Activated CD4-positive, alpha-beta T cell treated with anti-CD3 and anti-CD28 coated beads, Interleukin-2, amount 50 U/mL, for 1 hour (primary cell): ENCODE data around the gene PCSK2.

Experiments used
- DNase-seq: peaks from one replicate; pipeline ENCODE4 v3.0.0-alpha.2; 2020

Gene PCSK2

DNA sequence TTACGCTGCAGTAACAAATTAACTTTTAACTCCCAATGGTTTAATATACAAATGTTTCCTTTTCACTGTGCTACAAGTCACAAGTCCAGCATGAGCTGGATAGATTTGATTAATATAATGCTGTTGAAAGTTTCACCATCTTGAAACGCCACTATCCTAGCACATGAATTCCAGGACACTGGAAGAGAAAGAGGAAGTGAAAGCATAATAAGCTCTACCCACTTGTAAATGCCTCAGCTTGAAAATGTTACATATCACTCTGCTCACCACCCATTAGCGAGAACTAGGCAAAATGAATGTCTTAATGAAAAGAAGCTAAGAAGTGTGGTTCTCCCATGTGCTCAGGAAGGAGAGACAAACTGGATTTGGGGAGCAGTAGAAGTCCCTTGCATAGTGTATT is 46.9 kb downstream of the PCSK2 start:
- DNase-seq, result no peak

DNA sequence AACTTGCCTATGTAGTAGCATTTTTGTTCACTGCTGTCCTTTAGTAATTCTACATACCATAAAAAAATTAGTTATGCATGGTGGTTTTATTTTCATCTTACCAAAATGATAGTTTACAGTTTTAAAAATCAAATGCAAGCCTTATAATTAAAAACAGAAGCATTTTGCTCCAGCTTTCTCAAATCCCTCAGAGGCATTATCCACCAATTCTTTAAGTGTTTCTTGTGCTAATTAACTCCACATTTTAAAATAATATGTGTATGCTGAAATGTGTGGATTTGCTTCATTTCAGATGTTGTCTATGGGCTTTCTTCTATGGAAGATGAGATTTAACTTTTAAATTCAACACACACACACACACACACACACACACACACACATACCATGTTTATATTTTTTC is 49.3 kb downstream of the PCSK2 start:
- DNase-seq, result no peak

DNA sequence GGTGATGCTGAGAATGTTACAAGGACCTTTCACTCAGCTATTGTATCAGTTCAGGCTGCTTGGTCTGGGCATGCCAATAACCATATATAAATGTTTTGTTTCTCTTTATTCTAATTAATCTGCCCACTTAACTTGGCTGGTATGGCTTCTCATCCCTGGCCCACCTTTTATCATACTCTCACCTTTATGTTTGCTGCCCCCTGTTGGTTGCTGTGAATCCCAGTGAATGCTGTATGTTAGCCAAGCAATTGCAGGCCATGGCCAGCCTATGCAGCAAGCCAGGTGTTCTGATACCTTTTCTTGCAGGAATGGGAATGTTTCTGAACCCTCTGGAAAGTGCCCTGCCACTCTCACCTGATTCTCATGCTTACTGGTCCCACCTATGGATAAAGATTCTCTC is 54.6 kb downstream of the PCSK2 start:
- DNase-seq, result no peak

DNA sequence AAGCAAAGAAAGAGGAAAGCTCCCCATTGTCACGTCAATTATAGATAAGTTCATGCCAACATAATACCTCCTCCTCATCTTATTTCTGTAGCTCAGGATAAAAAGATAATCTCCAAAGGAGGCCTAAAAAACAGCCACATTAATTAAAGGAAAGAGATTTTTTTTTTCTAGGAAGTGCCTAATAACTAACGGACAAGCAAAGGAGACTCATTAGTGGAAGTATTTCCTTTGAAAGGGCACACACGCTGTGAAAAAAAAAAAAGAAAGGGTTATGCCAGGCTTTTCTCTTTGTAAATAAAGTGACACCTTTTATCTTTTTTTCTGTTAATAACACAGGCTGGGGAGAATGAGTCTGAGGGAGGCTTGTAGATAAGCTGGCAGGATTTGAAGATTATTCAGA is 55.7 kb downstream of the PCSK2 start:
- DNase-seq, result no peak

DNA sequence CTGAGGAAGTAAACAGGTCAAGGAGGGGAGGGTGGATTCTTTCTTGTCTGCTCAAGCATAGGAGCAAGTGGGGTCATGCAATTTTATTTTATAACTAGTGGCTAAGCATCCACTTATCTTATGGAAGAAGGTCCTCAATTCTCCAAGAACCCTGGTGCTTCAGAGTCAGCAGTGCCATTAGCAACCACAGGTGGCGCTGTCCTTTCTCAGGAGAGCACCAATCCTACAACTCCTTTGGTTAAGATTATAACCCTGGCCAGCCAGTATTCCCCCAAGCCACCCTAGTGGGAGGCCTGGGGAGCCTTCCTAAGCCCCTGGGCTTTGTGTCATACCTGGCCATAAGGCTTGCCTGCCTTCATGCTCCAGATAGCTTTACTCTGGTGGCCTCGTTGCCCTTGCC is 60.7 kb downstream of the PCSK2 start:
- no peak for DNase-seq

DNA sequence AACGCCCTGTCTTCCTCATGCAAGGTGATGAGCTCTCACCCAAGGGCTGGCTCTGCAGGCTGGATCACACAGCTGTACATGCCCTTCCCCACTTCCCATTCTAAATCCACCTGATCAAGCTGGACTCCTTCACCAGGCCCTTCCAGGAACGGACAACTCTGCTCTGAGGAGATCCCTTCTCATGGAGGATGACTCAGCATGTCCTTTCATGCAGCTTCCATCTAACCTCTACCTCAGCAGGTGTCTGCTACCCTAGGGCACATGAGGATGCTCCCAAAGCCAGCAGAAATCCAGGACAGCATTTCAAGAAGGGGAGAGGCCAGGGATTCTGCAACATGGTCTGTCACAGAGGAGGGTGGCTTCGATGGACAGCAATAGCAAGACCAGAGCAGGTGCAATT is 61.2 kb downstream of the PCSK2 start:
- no peak for DNase-seq

DNA sequence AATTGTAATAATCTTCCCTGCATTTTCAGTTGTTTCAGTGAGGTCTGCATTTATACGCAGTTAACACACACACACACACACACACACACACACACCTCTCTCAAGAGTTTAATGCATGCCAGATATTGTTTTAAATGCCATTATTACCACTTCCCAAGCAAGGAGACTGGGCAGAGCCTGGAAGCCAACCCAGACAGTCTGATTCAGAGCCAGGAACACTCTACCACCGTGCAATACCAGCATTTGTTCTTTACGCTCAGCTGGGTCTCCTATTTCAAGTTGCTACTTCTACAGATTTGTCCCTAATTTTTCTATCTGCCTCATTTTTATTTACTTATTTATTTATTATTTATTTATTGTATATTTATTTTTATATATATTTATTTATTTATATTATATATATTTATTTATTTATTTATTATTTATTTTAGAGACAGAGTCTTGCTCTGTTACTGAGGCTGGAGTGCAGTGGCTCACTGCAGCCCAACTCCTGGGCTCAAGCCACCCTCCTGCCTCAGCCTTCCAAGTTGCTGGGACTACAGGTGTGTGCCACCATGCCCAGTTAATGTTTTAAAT is 68.4 kb downstream of the PCSK2 start:
- DNase-seq, result no peak

DNA sequence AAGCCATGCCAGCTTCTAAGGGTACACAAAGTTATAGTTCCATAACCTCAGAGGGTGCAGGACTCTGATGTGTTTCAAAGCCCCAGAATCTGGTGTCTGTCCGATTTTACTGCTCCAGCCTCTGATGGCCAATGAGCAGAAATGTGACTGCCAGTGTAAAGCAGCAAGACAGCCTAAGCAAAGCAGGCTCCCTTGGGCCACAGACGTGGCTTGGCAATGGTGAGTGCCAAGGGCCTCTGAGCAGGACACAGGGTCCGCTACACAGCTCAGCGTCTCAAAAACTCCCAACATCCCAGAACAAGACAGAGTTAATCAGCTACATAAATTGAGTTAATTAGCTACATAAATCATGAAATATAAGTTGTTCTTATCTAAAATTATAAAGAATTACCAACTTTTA is 69.2 kb downstream of the PCSK2 start:
- DNase-seq, result no peak

DNA sequence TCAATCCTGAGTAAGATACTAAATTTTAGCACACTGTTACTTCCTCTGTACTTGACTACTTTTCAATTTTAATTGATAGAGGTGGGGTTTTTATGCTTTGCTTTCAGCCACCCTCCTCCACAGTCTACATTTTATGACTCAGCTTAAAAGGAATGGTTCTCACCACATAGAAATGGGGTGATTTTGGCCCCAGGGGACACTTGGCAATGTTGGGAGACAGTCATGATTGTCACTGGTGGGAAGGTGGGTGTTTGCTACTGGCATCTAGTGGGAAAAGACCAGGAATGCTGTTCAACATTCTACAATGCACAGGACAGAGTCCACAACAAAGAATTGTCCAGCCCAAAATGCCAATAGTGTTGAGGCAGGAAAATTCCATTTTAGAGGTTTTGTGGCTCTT is 71.3 kb downstream of the PCSK2 start:
- no peak for DNase-seq

DNA sequence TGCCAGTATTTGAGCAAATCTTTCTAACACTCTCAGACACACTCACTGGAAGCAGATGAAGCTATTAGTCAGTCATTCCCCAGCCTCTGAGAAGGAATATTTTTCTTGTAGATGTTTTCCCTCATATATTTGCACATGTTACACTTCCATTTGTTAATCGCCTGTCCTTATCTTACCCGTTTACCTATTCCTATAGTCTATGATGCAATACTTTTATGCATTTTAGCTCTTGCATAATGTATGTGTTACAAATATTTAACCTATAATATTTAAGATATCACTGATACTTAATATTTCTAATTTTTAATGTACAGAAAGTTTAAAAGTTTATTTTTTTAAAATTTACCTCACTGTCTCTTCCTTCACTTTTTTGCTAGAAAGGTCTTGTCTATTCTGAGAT is 71.9 kb downstream of the PCSK2 start:
- DNase-seq, result no peak

DNA sequence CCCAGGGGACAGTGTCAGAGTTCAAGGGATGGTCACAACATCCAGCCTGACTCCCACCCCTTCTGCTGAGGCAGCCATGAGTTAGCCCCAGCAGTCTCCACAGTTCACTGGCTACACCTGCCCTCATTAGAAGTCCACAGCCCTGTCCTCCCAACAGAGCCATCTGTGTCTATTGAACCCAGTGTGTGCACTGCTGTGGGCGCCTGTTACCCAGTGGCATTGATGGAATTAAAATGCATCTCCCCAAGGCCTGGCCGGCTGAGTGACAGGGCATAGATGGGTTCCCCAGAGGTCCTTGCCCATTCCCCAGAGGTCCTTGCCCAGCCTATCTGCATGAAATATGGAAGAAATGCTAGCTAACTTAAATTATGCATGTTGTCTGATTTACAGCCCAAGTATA is 73.3 kb downstream of the PCSK2 start:
- no peak for DNase-seq

DNA sequence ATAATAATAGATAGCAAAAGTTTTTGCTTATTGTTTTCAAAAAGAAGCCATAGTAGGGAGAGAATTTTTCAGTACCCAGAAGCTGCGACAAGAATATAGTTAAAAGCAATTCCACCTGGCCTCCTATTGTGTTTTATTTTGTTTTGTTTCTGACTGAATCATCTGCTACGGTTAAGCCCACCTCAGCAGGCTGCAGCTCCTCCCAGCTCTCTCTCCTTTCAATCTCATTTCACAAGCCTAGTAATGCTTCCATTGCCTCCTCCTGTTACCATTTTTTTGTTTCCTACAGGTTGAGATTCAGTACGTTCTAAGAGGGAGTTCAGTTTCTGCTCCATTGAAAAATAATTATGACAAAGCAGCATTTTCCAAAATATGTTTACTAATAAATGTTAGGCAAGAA is 77.9 kb downstream of the PCSK2 start:
- DNase-seq, result no peak

DNA sequence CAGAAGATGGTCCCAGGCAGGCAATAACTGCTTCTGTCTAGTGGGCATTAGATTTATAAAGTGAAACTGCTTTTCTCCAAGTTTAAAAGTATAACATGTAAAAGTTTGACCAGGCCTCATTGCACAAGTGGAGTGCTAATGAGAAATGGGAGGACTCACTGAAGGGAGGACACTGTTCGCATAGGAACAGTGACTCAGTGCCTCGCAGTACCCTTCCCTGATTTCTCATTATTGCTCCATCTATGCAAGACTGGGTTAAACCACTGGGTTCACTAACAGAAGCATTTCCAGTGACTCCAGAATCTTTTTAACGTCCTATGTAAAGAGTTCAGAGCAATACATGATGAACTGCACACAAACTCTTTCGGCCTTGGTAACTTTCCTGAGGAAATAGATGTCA is 79.6 kb downstream of the PCSK2 start:
- no peak for DNase-seq

DNA sequence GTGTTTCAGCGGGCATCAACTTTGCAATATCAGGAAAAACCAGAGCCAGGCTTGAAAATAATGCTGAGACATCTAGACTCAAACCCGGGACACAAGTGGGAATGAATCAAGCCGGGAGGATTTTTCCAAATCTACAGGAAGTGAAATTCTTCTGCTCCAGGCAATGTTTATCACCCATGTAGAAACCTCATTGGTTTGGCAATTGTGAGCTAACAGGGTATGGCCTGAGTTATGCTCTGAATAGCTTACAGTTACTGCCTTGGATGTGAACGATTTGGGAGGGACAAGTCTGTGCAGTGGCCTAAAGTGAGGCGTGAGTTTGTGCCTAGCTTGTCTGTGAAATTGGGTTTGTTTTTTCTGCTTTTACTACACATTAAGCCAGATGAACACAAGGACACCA is 87.4 kb downstream of the PCSK2 start:
- DNase-seq, result no peak

DNA sequence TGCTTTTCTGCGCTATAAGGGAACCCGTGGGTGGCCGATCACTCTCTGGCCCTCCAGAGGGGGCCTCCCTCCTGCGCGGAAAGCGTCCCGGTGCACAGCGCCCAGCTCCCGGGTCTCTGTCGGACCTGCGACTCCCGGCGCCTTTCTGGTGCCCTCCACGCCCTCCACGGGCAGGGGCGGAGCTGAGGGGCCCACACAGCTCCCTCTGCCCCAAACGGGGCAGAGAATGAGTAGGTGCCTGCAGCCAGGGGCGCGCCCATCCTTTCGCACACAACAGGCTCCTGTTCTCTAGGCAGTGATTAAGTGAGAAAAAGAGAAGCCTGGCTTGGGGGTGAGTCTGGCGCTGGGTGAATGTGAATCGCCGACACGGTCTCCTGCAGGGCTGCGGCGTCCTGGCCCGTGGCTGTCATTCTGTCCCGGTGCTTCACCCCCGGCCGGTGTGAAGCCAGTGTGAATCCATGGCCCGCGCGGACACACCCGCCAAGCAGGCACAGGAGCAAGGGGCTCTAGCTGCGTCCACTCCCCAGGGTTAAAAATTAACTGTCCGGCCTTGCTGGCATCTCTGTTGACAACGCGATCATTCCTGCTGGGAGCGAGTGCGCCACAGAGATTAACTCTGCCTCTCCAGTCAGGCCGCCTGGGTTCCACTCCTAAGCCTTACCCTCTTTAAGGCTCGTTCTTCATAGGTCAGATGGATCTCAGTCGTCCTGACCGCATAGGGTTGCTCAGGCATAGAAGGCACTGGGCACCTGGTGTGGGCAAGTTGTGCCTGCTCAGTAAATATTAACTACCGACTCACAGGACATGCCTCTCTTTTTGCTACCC is 88.8 kb downstream of the PCSK2 start:
- DNase-seq, result no peak

DNA sequence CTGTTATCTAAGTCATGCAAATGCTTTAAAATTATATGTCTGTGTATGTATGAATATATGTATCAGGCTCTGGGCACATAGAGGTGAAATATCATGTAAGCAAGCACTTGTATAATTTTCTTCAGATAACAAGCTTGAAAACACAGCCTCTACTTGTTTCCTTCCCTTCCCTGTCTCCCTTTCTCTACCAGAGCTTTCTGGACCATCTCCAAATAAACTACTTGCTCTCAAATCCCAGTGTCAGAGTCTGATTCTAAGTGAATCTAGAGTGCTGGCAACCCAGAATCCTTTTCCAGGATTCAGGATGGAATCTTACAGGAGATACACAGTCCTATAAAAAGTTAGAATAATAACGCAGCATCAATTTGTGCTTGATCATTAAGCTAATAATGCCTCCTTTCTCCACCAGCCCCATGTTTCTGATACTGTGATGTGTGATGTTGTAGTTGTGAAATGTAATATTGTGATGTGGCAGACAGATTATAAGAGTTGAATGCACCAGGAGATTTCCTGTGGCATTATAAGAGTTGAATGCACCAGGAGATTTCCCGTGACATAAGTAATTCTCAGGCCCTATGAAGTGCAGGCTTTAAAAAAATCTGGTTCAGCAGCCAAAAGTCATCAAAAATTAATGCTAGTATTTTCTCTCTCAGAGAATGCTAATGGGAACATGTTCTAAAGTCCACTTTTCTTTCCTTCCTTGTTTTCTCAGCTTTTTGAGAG is 89.6 kb downstream of the PCSK2 start:
- no peak for DNase-seq

DNA sequence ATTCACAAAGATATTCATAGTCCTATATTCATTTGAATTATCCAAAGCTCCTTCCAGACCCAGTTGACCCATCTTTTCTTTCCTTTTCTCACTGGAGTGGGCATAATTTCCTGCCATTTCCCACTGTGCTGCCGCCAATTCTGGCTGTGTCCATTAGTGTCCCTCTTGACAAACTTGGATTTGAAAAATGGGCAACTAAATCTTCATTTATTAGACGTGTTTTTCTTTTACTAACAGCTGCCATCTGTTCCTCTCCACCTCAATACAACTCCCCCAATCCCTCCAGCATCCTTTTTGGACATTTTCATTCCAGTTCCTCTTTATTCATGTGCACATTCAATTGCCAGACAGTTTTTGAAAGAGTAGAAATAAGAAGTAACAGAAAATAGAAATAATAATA is 90.5 kb downstream of the PCSK2 start:
- no peak for DNase-seq

DNA sequence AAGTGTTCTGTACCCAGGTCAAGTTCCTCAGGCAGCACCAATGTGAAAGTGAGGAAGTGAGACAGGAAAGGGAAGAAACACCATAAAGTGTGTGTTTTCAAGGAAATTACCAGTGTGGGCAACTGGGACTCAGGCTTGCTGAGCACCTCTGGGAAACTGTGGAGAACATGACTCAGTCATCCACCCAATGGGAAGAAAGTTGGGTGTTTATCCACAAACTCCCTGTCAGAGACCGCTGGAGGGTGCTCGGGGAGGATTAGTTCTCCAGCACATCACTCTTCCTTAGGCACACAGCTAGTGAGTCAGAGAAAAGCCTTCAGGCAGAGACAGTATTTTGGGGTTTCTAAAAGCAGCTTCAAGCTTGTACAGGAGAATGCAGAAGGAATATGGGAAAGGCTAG is 93.6 kb downstream of the PCSK2 start:
- no peak for DNase-seq

DNA sequence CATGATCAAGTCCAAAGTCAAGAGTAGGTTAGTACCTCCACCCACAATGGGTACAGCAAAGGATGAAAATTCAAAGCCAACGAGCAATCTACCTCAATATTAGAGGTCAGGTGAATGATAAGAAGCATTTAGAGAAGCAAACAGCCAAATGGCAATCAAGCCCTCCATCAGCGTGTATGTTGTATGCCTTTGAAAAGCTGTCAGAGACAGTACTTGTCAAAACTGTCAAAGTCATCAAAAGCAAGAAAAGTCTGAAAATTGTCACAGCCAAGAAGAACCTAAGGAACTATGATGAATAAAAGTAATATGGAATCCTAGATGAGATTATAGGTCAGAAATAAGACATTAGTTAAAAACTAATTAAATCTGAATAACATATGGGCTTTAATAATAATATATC is 99.3 kb downstream of the PCSK2 start:
- DNase-seq, result no peak

DNA sequence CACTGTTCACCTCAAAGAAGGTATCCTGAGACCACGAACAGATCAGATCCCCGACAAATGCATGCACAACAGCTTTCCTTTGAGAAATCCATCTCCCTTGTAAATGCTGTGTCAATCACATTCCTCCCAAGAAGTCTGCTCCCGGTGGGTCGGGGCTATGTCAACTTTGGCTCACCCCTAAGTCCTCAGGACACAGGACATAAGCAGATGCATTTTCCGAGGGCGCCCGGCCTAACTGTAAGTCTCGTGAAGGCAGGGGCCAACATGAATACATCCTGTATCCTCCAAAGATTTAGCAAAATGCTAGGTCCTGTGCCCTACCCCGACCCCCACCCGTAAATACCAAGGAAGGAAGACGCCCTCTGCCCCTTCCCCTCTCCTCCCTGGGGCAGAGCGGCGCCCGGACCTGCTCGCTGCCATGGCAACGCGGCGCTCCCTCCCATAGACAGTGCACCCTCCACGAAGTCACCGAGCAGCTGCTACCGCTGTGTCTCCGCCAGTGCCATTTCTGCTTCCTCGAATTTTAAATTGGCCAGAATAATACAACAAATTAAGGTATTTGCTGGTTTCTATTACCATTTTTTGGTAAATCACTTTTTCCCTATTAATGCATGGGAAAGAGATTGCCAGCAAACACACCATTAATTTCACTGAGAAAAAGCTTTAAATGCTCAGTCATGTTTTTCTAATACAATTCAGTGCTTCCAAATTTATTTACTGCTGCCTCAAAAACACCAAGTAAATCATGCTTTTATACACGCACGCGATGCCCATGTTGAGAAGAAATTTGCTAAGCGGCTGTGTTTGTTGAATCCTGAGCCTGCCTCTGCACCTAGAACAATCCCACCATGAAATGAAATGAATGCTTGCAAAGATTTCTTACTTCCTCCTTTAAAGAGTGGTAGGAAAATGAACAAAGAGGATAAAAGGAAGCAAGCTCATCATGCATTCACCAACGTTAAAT is 100.6 kb downstream of the PCSK2 start:
- no peak for DNase-seq

DNA sequence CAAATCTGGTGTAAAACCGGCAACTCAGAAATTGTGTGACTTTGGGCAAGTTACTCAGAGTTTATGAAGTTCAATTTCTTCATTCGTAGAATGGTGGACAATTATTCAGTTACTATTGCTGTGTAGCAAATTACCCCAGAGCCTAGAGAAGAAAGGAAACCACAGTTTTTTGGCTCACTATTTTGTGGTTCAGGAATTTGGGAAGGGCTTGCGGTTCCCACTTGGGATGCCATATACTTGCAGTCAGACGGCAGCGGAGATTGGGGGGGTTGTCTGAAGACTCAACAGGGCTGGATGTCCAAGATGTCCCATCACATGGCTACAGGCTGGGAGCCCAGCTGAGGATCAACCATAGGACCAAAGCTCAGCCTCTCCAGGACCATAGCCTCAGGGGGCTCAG is 108.1 kb downstream of the PCSK2 start:
- DNase-seq, result no peak

DNA sequence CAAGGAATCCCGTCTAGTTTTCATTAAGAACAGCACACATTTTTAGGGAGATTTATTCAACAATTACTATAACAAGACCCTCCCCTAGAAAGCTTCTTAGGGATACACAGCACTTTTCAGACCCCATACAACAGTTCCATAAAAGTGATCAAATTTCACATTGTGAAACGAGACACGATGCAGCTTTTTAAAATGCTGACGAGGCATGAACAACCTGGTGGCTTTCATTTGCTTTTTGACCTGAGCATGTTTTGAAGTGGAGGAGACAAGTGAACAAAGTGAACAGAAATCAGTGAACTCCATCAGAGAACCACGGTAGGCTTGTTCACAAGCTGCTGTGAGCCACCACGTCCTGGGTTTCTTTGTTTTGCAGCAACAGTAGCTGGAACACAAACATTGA is 112.2 kb downstream of the PCSK2 start:
- no peak for DNase-seq

DNA sequence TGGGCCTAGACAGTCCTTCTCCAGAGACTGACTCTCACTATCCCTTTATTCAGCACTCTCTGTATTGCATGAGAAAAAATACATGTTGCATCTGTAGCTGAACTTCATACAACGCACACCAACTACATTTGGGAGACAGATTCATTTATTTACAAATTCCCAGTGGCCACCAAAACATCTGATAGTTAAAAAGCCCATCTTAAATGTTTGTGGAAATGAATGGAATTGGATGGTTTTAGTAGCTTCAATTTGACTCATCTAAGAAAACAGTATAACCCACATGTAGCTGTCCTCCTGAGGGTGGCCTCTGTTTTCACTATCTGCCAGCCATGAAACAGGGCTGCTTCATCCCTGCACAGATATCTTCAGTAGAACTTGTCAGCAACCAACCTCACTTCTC is 116.3 kb downstream of the PCSK2 start:
- no peak for DNase-seq
